Frontal cortex (tissue), 4 donors: ENCODE measurements around the gene CMTM1. TPM values are rescaled to one million over a fixed set of nuclear protein-coding genes. Genes with fewer than 3 reads are reported as not detected.
"Not testable (repeated sequence)": the region's sequence is repeated elsewhere in the genome, so short reads cannot be mapped to it uniquely, and the experiment has no call there.

Experiments used
- DNase-seq, 2 donors: peaks; one replicate each; pipeline ENCODE4 v3.0.0; 2012; ENCODE audit warnings: low spot score in 2 of 2
- FAIRE-seq: peaks from 2 replicates; lab custom pipeline; 2012; peaks lifted over from hg19 to GRCh38; lab: Jason Lieb, UNC
- total RNA-seq: library from RNA; depleted of rRNA; stranded (reverse); fragments of >200 nt; gene quantifications from one replicate; pipeline ENCODE4 v1.2.3, GENCODE V29; 2014
- donor health status: control.
- donor health status: control.
- donor health status: control.

The CMTM1 gene
- total RNA-seq, 1 donor from 2014 or later, result 4.1 TPM

DNA sequence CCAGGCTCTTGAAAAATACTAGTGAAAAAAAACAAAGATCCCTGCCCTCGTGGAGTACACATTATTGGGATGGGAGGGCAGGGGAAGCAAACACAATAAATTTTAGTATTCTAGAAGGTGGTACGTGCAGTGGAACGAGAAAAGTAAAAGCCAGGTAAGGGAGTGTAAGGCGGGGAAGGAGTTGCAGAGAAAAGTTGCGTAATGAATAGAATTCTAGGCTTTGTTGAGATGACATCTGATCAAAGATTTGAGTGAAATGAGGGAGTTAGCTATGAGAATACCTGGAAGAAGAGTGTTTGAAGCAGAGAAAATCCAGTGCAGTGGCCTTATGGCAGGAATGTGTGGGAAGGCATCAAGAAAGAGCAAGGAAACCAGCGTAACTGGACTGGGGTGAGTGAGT, 11.7 kb upstream of the CMTM1 start:
- no peak for DNase-seq
- no peak for FAIRE-seq

GRCh38 chr16:66560107-66560506, 6.1 kb upstream of the CMTM1 start:
- DNase-seq (no peak), FAIRE-seq (no peak)

DNA sequence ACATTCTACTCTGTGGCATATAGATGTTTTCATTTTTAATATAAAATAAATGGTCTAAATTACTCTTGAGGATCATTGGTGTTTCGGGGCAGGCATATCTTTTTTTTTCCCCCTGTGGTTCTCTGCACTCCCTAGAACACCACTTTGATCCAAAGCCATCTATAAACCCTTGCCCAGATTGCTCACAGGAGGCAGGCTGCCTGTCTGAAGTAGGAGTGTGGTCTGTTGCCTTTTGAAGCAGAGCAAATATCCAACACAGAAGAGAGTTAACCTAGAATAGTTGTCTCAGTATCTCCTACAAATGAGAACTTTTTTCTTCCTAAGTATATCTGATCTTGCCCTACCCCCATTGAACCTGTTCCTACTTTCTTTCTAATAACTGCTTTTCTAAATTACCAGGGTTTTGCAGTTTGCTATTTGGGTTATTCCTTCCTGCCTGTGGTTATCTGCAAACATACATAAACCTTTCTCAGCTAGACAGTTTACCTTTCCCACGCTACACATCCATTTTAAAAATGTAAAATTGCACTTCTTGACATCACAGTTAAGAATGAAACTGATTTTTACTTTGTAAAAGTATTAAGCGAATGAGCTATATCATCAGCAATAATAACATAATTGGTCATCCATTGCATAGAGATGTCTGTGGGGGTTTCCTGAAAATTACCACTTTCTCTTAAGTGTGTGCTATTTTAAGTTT, 4.7 kb upstream of the CMTM1 start:
- no peak for DNase-seq
- no peak for FAIRE-seq

GRCh38 chr16:66562409-66562808, 3.8 kb upstream of the CMTM1 start:
- DNase-seq (no peak), FAIRE-seq (no peak)

DNA sequence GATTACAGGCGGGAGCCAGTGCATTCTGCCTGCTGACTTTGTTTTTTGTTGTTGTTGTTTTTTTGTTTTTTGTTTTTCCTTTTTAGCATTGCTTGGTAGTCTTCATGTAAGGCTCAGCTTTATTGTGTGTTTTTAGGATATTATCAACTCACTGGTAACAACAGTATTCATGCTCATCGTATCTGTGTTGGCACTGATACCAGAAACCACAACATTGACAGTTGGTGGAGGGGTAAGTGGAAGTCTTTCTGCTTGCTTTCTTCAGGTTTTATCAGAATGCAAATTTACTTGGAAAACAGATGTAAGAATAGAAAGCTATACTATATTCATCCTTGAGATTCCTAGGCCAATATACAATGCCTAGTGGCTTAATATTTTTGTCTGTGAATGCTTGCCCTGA, 3.3 kb upstream of the CMTM1 start:
- FAIRE-seq, result no peak

DNA sequence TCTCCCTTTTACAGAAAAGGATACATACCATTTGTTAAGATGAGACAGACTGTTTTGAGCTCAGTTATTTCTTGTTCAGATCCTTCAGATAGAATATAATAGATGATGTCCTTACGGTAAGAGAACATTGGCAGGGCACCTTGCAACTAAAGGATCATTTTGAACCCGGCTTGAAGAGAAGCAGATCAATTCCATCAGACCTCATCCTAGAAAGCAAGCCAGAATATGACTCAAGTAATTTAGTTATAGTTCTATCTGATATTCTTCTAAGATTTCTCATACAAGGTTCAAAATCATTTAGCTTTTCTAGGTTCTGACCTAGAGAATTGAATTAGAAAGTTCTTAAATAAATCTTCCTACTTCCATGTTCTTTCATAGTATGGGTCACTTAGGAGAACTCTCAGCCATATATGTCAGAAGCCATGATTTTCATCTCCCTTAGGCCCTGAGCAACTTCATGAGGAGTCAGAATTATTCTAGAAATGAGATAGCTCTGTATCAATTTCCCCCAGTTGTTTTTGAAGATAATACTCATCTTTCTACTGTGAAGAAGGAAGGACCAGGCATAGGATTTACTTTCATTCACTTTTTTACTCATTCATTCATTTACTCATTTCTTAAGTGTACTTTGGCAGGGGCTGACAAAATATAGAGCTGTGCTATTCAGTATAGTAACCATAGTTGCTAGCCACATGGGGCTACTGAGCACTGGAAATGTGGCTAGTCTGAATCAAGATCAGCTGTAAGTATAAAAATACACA, 2.5 kb upstream of the CMTM1 start:
- FAIRE-seq (no peak), DNase-seq (no peak)

More for the DNA sequence above, 3.3 kb upstream of the CMTM1 start:
- no peak for DNase-seq

- FAIRE-seq, DNase-seq: not testable (repeated sequence)
Observed at GRCh38 chr16:66567270-66567669, 1.0 kb downstream of the CMTM1 start.

DNA sequence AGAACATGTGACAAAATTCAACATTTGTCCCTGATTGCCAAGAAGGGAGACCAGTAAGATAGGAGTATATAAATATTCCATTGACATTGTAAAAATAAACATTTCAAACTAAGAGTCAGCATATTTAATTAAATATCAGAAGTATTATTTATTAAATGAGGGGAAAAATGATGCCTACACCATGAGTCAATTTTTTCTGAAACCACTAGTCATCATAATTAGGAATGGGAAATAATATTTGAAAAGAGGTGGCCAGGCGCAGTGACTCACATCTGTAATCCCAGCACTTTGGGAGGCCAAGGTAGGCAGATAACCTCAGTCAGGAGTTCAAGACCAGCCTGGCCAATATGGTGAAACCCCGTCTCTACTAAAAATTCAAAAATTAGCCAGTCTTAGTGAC, 2.1 kb downstream of the CMTM1 start:
- DNase-seq, result no peak
- FAIRE-seq, result no peak

- FAIRE-seq (peak; percentile 28), DNase-seq (no peak)
Observed at GRCh38 chr16:66569131-66569530, 2.9 kb downstream of the CMTM1 start.

- FAIRE-seq, result no peak
- no peak for DNase-seq
Observed at GRCh38 chr16:66569827-66570405, 3.7 kb downstream of the CMTM1 start.

DNA sequence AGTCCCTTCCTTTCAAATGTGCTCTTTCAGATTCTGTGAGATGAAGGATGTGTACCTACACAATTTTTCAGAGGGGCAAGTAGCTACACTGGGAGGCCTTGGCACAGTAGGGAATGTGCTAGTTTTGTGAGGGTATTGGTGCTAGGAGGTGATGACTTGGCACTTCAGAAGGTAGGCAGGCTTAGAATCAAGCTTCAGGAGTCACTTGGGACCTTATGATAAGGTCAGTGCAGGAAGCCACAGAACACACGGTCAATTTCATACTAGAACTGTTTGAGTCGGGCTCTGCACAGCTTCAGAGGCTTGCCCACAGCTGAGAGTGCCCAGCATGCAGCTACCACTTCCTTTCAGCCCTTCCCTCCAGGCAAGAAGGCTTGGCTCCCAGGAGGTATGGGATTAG, 6.1 kb downstream of the CMTM1 start:
- no peak for DNase-seq
- FAIRE-seq, result no peak

- FAIRE-seq (no peak), DNase-seq (no peak)
Observed at GRCh38 chr16:66574081-66574480, 7.8 kb downstream of the CMTM1 start.

GRCh38 chr16:66574531-66574930, 8.3 kb downstream of the CMTM1 start:
- DNase-seq (no peak), FAIRE-seq (no peak)

DNA sequence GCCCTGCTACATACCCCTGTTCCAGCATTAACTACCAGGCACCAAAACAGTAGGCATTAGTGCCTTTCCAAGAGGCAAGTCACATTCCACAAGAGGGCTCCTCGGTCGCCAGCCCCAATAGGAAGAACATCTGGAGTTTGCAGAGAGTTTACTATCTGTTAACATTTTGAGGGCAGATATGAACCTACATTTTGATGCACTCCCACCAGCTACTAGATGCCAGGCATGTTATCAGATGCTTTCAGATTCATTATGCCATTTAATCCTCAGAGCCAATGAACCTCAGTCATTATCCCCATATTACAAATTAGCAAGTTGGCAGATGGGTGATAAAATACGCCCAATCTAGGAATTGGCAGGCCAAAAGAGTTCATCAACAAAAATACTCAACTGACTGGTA, 8.8 kb downstream of the CMTM1 start:
- FAIRE-seq, result no peak
- DNase-seq, result no peak

GRCh38 chr16:66576296-66576695, 10.1 kb downstream of the CMTM1 start:
- DNase-seq, result no peak
- FAIRE-seq, result no peak

DNA sequence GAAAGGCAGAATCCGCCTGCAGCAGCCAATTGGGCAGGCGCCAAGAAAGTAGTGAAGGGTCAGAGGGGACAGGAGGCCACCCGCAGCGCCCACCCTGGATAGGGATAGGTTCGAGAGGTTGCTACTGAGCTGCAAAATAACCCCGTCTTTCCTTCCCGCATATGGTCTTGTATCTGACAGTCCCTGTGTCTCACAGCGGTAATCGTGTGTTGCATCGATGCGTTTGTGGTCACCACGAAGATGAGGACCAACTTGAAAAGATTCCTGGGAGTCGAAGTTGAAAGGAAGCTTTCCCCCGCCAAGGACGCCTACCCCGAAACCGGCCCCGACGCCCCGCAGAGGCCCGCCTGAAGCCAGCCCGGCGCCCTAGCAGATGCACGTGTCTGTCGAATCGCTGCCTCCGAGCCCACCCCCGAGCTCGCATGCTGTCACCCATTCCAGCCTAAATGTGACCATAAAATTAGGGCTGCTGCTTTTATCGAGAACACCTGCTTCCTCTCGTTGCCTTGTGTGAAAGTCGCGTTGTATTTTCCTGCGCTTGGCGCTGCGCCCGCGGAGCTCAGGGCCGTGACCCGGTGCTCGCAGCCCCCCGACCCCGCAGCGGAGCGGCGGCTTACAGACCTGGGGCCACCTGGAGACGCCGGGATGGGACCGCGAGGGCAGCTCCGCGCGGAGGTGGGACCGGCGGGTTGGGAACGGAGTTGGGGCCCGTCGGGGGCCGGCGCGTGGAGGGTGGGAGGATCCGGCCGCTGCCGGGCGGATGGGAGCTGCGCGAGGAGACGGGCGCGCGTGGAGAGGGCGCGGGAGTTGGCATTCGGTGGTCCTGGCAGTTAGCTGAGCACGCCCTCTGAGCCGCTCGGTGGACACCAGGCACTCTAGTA, 12.7 kb downstream of the CMTM1 start, which contains the start of gene CMTM2:
CMTM2 (plus strand) TSS at position 813 of the 881 bp plus-strand sequence. CDS start 145 bp downstream, outside the sequence.
- FAIRE-seq (no peak), DNase-seq (no peak)

- FAIRE-seq (no peak), DNase-seq (no peak)
Observed at GRCh38 chr16:66580605-66581209, 14.5 kb downstream of the CMTM1 start.

GRCh38 chr16:66581246-66581952, 15.2 kb downstream of the CMTM1 start:
- no peak for DNase-seq
- no peak for FAIRE-seq
